NT2/D1 (cell line): ENCODE data around the gene ANGPTL5.

Experiments used
- SUZ12 ChIP-seq: IDR thresholded peaks from 2 replicates; pipeline ENCODE4 v1.6.1; 2011; ENCODE audit not compliant: insufficient read length, insufficient read depth; ENCODE audit errors: extremely low read depth
- YY1 ChIP-seq: IDR thresholded peaks from 2 replicates; pipeline ENCODE4 v1.6.1; 2011; ENCODE audit not compliant: insufficient read length, insufficient read depth
- ZNF274 ChIP-seq: IDR thresholded peaks from 2 replicates; pipeline ENCODE4 v1.6.1; 2011; ENCODE audit warnings: mild to moderate bottlenecking, low read depth, low read length

DNA sequence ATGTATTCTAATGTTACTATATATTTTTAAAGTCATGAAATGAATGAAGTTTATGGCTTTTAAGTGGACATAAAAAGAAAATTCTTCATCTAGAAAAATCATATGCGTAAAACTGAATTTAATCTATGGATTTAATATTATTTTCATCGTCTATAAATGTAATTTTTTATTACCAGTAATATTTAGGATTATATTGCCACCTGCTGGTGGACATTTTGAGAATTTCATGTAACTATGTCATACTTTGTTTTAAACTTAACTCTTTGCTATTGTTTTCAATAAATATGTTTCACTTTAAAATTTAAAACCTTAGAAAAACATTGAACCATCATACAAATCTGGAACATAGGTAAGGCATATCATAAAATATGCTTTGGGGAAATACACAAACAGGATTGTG lies 68.1 kb downstream of the ANGPTL5 start:
- TF ChIP-seq YY1 (no peak), ZNF274 (no peak), SUZ12 (no peak)
